ENCODE data around the gene FOXO6.

- TF ChIP-seq CTCF (IDR thresholded peaks at IDR 0.05) (no peak), YY1 (IDR thresholded peaks at IDR 0.05; ENCODE audit: low read depth) (no peak), JUND (IDR thresholded peaks at IDR 0.05) (no peak), TAF1 (IDR thresholded peaks at IDR 0.05; ENCODE audit: borderline replicate concordance, low read depth, low read length) (no peak), RCOR1 (IDR thresholded peaks at IDR 0.05; ENCODE audit: low read length) (no peak), GABPA (IDR thresholded peaks at IDR 0.05; ENCODE audit: low read depth) (no peak), MEF2A (IDR thresholded peaks at IDR 0.05; ENCODE audit: borderline replicate concordance, low read depth) (no peak), SMC3 (IDR thresholded peaks at IDR 0.05; ENCODE audit: low read depth, low read length) (no peak), POLR2AphosphoS5 (IDR thresholded peaks at IDR 0.05; ENCODE audit: low read depth, low read length) (no peak), TCF12 (IDR thresholded peaks at IDR 0.05) (no peak), EP300 (IDR thresholded peaks at IDR 0.05; ENCODE audit: borderline replicate concordance in 1 of 2, low read depth in 1 of 2, low read length in 1 of 2) (no peak), REST (IDR thresholded peaks at IDR 0.05; ENCODE audit: low read depth, low read length) (no peak), GATA2 (CRISPR knock-in tag; IDR thresholded peaks at IDR 0.05) (no peak)
- TF ChIP-seq, protein P1, sequence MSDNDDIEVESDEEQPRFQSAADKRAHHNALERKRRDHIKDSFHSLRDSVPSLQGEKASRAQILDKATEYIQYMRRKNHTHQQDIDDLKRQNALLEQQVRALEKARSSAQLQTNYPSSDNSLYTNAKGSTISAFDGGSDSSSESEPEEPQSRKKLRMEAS (IDR thresholded peaks at IDR 0.05; ENCODE audit: low read depth): no peak
Observed at GRCh38 chr1:41318135-41318534, 43.1 kb upstream of the FOXO6 start.
